ENCODE data around the gene PLLP.

The PLLP gene

DNA sequence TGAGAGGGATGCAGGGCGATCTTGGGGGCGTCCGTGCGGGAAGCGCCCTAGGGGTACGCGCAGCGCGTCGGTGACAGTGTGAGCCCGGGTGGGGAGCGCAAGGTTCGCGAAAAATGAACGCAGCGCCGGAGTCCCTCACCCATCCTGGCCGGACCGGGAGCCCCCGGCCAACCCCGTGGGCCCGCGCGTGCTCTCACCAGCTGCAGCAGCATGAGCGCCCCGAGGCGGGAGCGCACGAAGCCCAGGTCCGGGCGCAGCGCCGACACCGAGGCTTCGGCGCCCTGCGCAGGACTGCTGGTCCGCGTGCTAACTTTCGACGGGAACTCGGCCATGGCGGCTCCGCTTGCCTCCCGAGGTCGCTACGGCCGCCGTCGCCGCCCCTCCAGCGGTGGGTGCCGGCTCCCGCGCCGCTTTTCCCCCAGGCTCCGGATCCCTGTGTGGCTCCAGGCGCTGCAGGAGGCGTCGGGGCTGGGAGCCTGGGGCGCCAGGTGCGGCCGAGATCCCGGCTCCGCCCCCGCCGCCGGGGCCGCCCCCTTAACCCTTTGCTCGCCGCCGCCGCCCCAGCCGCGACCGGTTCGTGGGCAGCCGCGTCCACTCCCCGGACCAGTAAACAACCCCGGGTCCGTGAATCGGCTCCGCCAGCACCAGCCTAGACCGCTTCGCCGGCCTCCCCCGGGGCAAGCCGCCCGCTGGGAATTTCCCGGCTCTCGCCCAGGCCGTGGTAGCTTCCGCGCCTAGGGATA, at the start of gene PLLP:
Gene PLLP, minus strand, starts transcription at position 464 of the 743 bp plus-strand sequence. Its CDS starts 132 bp downstream, at position 332.
- in situ Hi-C loops (cut with MboI; ENCODE audit: low sequenced_read_pairs), result no loop called here

- in situ Hi-C loops (cut with MboI; ENCODE audit: low sequenced_read_pairs), result no loop called here
These were observed 48.9 kb upstream of the PLLP start for GRCh38 chr16:57333402-57333801.

GRCh38 chr16:57331355-57331754, 46.9 kb upstream of the PLLP start:
- in situ Hi-C loops (cut with MboI; ENCODE audit: low sequenced_read_pairs), result no loop called here

DNA sequence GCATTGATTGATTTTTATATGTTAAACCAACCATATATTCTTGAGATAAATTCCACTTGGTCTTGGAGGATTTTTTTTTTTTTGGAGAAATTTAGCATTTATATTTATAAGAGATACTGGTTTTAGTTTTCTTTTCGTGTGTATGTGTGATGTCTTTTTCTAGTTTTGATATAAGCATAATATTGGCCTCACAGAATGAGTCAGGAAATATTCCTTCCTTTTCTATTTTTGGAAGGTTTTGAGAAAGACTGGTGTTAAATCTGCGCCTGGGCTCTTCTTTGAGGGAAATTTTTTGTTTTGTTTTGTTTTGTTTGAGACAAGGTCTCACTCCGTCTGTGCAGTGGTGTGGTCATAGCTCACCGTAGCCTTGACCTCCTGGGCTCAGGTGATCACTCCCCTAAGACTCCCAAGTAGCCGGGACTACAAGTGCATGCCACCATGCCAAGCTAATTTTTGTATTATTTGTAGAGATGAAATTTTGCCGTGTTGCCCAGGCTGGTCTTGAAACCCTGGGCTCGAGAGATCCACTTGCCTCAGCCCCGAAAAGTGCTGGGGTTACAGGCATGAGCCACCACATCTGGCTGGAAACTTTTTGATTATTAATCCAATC, 45.4 kb upstream of the PLLP start:
- in situ Hi-C loops (cut with MboI; ENCODE audit: low sequenced_read_pairs), result no loop called here

- in situ Hi-C loops (cut with MboI; ENCODE audit: low sequenced_read_pairs), result no loop called here
These were observed 41.0 kb upstream of the PLLP start for GRCh38 chr16:57325458-57325857.

DNA sequence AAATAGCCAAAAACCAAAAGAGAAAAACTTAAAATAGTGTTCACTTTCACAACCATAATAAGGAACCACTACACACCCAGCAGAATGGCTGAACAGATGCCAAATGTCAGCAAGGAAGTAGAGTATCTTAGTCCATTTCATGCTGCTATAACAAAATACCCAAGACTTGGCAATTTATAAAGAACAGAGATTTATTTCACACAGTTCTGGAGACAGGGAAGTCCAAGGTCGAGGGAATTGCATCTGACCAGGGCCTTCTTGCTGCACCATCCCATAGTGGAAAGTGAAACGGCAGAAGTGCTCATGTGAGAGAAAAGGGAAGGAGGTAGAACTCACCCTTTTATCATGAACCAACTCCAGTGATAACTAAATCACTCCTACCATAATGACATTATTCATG, 40.3 kb upstream of the PLLP start:
- in situ Hi-C loops (cut with MboI; ENCODE audit: low sequenced_read_pairs), result no loop called here

DNA sequence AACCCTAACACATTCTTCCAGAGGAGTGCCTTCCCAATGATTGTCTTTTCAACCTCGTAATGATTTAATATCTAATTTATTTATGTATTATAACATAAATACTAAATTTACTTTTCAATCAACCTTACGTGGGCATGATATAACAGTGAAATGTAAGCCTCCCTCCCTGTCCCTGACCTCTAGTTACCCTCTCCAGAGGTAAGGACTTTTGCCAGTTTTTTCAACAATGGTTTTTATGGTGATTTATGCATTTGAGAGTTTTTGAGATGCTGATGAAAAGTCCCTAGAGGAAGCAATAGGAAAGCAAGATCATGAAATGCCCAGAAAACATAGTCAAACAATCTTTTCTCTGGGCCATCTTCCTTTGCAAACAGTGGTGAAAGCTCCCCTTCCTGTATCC, 35.2 kb upstream of the PLLP start:
- in situ Hi-C loops (cut with MboI; ENCODE audit: low sequenced_read_pairs), result no loop called here

DNA sequence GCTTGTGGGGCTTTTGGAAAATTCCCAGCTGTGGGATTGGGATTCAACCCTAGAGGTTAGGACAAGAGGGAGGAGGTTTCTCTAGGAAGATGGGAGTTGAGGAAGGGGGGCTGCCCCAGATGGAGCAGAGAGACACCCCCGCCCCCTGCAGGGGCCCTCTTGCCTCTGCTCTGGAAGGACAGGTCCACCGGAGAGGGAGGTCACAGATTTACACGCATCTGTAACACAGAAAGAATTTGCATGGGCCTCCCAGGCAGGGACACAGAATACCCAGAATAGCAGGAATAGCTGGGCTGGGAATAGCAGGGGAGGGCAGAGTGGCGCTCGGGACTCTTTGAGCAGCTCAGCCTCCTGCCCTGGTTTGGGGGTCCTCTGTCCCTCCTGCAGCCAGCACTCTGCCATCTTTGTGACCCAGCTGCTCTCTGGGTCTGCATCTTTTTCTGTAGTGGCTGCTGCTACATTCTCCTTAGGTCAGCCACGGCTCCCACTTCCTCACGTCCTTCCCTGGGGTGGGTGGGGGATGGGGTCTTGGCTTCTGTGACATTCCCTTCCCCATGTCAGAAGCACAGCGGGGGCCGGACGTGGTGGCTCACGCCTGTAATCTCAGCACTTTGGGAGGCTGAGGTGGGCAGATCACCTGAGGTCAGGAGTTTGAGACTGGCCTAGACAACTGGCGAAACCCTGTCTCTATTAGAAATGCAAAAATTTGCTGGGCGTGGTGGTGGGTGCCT, 33.9 kb upstream of the PLLP start:
- in situ Hi-C loops (cut with MboI; ENCODE audit: low sequenced_read_pairs), result no loop called here

DNA sequence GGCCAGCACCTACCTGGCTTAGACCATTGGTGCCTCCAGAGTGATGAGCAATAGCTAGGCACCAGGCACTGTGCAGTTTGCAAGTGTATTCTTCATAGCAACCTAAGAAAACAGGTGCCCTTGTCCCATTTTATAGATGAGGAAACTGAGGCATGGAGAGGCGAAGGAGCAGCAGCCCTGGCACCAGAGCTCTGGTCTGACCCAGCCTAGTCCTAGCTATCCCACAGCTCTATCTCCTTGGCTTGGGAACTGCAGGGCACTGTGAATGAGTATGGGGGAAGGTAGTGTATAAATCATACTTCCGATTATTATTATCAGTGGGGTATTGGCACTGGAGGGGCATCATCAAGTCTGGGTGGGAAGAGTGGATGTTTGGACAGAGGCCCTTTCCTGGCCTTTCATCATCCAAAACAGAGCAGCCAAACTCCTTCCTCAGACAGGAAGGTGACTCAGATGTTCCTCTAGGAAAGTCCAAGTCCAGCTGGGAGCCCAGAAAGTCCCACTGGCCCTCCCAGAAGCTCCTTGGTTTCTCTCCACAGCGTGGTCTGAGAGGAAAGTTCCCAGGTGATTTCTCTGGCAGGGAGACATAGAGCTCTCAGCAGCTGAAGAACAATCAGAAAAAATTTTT, 32.0 kb upstream of the PLLP start:
- in situ Hi-C loops (cut with MboI; ENCODE audit: low sequenced_read_pairs), result no loop called here

DNA sequence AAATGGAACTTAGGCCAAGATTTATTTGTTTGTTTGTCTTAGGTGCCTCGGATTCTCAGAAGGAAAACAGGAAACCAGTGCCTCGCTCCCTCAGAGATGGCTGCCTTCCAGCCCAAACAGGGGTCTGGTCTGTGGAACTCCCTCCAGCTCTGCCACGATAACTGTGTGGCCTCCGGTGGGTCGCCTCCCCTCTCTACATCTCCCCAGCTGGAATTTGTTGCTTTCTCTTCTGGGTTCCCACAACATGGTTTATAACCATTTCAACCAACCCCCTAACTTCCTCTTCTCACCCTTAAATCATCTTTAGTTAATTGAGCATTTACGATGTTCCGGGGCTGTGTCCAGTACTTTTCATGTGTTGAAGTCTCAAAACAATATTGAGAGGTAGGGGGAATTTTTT, 30.9 kb upstream of the PLLP start:
- in situ Hi-C loops (cut with MboI; ENCODE audit: low sequenced_read_pairs), result no loop called here

GRCh38 chr16:57314161-57314785, 29.8 kb upstream of the PLLP start:
- in situ Hi-C loops (cut with MboI; ENCODE audit: low sequenced_read_pairs), result no loop called here

DNA sequence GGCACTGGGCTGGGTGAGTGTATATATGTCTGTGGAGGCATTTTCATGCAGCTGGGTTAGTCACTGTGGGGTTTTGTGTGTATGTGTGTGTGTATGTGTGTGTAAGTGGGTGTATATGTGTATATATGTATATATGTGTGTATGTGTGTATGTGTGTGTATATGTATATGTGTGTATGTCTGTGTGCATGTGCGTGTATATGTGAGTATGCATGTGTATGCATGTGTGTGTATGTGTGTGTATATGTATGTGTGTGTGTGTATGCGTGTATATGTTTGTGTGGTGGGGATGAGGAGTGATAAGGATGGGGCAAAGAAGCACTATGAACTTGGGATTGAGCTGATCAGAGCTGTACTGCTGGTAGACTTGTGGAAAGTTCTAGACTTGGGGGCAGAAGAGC, 29.0 kb upstream of the PLLP start:
- in situ Hi-C loops (cut with MboI; ENCODE audit: low sequenced_read_pairs), result no loop called here

- in situ Hi-C loops (cut with MboI; ENCODE audit: low sequenced_read_pairs), result no loop called here
These were observed 26.3 kb upstream of the PLLP start for GRCh38 chr16:57310801-57311200.

GRCh38 chr16:57308041-57308440, 23.6 kb upstream of the PLLP start:
- in situ Hi-C loops (cut with MboI; ENCODE audit: low sequenced_read_pairs), result no loop called here

DNA sequence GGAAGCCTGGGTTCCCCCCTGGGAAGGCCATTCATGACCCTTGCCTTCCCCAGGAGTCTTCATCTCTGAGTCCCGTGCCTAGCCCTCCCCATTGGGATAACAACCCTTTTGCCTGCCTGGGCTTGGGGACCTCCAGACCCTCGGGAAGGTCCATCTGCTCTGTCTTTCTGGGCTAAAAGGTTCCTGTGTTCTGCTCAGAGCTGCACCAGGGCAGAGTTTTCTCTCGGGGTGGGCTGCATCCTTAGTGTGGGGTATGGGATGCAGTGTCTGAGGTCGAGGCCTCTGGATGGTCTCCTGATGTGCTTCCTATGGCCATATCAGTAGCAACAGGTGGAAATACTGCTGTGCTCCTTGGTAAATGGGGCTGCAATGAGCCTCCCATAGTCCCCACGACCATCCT, 22.9 kb upstream of the PLLP start:
- in situ Hi-C loops (cut with MboI; ENCODE audit: low sequenced_read_pairs), result no loop called here

DNA sequence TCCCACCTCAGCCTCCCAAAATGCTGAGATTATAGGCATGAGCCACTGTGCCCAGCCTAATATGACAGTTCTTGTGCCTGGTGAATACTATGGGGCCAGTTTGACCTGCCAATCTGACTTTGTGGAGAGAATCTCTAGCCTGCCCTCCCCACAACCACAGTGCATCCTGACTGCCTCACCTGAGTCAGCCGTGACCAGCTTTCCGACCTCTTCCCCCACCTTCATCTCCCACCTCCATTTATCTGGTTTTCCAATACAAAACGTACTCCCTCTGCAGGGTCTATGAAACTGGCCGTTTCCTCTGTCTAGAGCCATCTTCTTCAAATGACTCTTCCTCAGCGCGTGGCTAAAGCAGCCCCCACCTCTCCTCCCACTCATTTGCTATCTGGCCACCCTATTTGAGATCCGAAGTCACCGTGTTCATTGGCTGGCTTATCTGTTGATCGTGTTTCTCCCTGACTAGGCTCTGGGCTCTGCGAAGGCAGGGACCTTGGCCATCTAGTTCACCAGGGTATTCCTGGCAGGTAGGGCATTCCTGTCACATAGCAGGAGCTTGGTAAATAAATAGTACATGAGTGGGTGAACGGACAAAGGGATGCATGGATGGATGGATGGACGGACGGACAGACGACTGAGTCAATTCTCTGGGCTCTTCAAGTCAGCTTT, 22.3 kb upstream of the PLLP start:
- in situ Hi-C loops (cut with MboI; ENCODE audit: low sequenced_read_pairs), result no loop called here

- in situ Hi-C loops (cut with MboI; ENCODE audit: low sequenced_read_pairs), result no loop called here
These were observed 20.8 kb upstream of the PLLP start for GRCh38 chr16:57305159-57305811.

DNA sequence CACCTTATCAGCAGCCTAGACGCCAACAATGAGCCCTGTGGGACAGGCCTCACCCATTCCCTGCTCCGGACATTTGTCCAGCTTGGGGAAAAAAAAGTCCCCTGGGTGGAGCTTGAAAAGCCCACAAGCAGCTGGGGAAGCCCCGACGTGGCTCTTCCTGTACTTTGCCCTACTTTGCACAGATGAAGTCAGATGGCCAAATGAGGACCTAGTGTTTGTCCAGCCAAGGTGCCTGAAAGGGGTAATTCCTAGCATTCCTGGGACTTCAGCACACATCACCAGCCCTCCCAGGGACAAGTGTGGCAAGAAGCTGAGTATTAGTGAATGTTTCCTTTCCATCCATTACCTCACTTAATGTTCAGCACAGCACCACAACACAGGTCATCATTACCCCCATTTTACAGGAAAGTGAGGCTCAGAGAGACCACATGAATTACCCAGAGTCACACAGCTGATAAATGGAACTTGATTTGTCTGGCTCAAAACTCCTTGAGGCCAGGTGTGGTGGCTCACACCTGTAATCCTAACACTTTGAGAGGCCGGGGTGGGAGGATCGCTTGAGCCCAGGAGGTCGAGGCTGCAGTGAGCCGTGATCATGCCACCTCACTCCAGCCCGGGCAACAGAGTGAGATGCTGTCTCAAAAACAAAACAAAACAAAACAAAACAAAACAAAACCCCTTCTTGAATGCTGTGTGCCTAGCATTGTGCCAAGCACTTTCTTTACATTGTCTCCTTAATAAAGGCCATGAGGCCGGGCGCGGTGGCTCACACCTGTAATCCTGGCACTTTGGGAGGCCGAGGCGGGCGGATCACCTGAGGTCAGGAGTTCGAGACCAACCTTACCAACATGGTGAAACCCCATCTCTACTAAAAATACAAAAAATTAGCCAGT, 19.9 kb upstream of the PLLP start:
- in situ Hi-C loops (cut with MboI; ENCODE audit: low sequenced_read_pairs), result loop anchor here (5.0 kb wide), 1 partner anchor 113 kb away; no protein-coding TSS in a partner anchor

DNA sequence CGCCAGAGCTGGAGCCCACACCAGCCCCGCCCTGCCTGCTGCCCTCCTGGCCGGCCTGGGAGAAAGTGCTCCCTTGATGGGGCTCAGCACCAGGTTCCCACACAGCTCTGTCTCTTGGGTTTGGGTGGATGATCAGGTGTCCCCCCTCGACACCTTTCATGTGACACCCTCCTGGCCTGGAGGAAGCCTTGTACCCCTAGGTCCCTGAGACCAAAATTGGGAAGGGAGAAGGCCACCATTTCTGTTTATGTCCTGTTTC, 19.4 kb upstream of the PLLP start:
- in situ Hi-C loops (cut with MboI; ENCODE audit: low sequenced_read_pairs), result loop anchor here (5.0 kb wide), 1 partner anchor 113 kb away; no protein-coding TSS in a partner anchor

All from HL-60/S4 treated with retinoic acid at 250 ng/mL for 4 days and 3 days (cell line).